ENCODE results near the gene SPATA16. TPM values are rescaled to one million over a fixed set of nuclear protein-coding genes. Genes with fewer than 3 reads are reported as not detected.

The SPATA16 gene
- total and polyA plus RNA-seq, 2 donors (not counting 1 experiment from before 2014, with no cell fraction given) = not detected

DNA sequence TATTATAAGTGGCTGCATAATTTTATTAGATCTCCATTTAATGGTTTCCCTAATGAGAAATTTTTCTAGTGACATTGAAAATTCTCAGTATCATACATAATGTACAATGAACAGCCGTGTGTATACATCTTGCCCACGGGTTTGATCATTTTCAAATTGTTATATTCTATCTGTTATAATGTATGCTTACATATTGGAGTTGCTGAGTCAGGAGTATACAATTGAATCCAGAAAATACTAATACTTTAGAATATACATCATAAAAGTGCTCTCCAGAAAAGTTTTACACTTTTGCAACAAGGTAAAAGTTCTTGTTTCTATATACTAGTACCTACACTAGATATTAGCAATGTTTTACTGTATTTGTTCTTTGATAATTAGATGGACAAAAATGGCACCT lies 82.8 kb downstream of the SPATA16 start:
- DNase-seq = no peak
- no peak overlapping the region for H2AFZ ChIP-seq (ENCODE audit: insufficient read depth, low read depth, low read length, poor library complexity, severe bottlenecking)
- H3K79me2 ChIP-seq (ENCODE audit: control insufficient read depth, insufficient read depth, low read length) = no peaks in the 10 kb centered on the region
- H3K4me2 ChIP-seq (replicated peaks; ENCODE audit: low read depth, low read length, poor library complexity, severe bottlenecking) = no peak overlapping the region
- H3K36me3 ChIP-seq (replicated peaks in 1 of 2; ENCODE audit: control extremely low read depth in 1 of 2, control insufficient read depth in 1 of 2, extremely low read depth in 1 of 2, insufficient read depth in 2 of 2, low read length in 1 of 2) = no peaks in the 10 kb centered on the region
- TF ChIP-seq EZH2 (IDR thresholded peaks at IDR 0.05; ENCODE audit: borderline replicate concordance, insufficient read depth, low read depth, low read length, poor library complexity, severe bottlenecking) (no peak), CTCF (IDR thresholded peaks at IDR 0.05) (no peak)
- ChIA-PET POLR2A (no interaction called here), CTCF (no interaction called here)
- H3K9me3 ChIP-seq (ENCODE audit: control extremely low read depth in 1 of 3, control insufficient read depth in 2 of 3, insufficient read depth in 1 of 3, low read length in 2 of 3) = peaks cover 0 to 2% (median 0%) of the 10 kb centered on the region in 3 donors
- H3K9ac ChIP-seq (ENCODE audit: low read length) = no peak overlapping the region
- Mint-ChIP-seq H3K27me3 (no peaks in the 10 kb centered on the region), H3K9me3 (ENCODE audit: insufficient read depth) (no peaks in the 10 kb centered on the region), H3K4me1 (peaks cover 2% of the 10 kb centered on the region), H3K27ac (no peak overlapping the region), H3K4me3 (no peak overlapping the region)
- no peaks in the 10 kb centered on the region for H4K20me1 ChIP-seq (ENCODE audit: control insufficient read depth, insufficient read depth, low read length, poor library complexity, severe bottlenecking)
- WGBS (ENCODE audit: insufficient coverage) = no CpG with 5 or more reads among the region's 2 CpGs
- no peak overlapping the region for H3K27ac ChIP-seq (ENCODE audit: low read length in 2 of 2)
- intact Hi-C loops (cut with micrococcal nuclease) = no loop called here
- no peaks in the 10 kb centered on the region for H3K4me1 ChIP-seq (ENCODE audit: control insufficient read depth in 2 of 2, insufficient read depth in 2 of 2, low read length in 2 of 2)
- H3K27me3 ChIP-seq (replicated peaks in 1 of 4; ENCODE audit: control extremely low read depth in 1 of 4, control insufficient read depth in 3 of 4, insufficient read depth in 4 of 4, low read length in 3 of 4) = no peaks in the 10 kb centered on the region
- no peak overlapping the region for H3K4me3 ChIP-seq (ENCODE audit: control extremely low read depth in 1 of 5, extremely low read depth in 1 of 5, insufficient read depth in 1 of 5, low read depth in 2 of 5, low read length in 4 of 5)
- ATAC-seq (ENCODE audit: low read depth) = no peak

- no CpG with 5 or more reads among the region's 2 CpGs for WGBS (ENCODE audit: insufficient coverage)
- no peak overlapping the region for H3K4me3 Mint-ChIP-seq
Observed at GRCh38 chr3:173055228-173055933, 85.7 kb downstream of the SPATA16 start.

More at GRCh38 chr3:173055228-173055933, 85.7 kb downstream of the SPATA16 start:
- H3K79me2 ChIP-seq (ENCODE audit: control insufficient read depth, insufficient read depth, low read length) = no peaks in the 10 kb centered on the region
- H3K4me2 ChIP-seq (replicated peaks; ENCODE audit: low read depth, low read length, poor library complexity, severe bottlenecking) = no peak overlapping the region
- Mint-ChIP-seq H3K27ac (no peak overlapping the region), H3K9me3 (ENCODE audit: insufficient read depth) (no peaks in the 10 kb centered on the region), H3K27me3 (no peaks in the 10 kb centered on the region), H3K4me1 (peaks cover 2% of the 10 kb centered on the region)
- DNase-seq (no peak), ATAC-seq (ENCODE audit: low read depth) (no peak)
- no peak overlapping the region for H2AFZ ChIP-seq (ENCODE audit: insufficient read depth, low read depth, low read length, poor library complexity, severe bottlenecking)
- H3K4me3 ChIP-seq (ENCODE audit: control extremely low read depth in 1 of 5, extremely low read depth in 1 of 5, insufficient read depth in 1 of 5, low read depth in 2 of 5, low read length in 4 of 5) = no peak overlapping the region
- TF ChIP-seq EZH2 (IDR thresholded peaks at IDR 0.05; ENCODE audit: borderline replicate concordance, insufficient read depth, low read depth, low read length, poor library complexity, severe bottlenecking) (no peak), CTCF (IDR thresholded peaks at IDR 0.05) (no peak)
- H4K20me1 ChIP-seq (ENCODE audit: control insufficient read depth, insufficient read depth, low read length, poor library complexity, severe bottlenecking) = no peaks in the 10 kb centered on the region
- H3K27me3 ChIP-seq (replicated peaks in 1 of 4; ENCODE audit: control extremely low read depth in 1 of 4, control insufficient read depth in 3 of 4, insufficient read depth in 4 of 4, low read length in 3 of 4) = no peaks in the 10 kb centered on the region
- no peaks in the 10 kb centered on the region for H3K36me3 ChIP-seq (replicated peaks in 1 of 2; ENCODE audit: control extremely low read depth in 1 of 2, control insufficient read depth in 1 of 2, extremely low read depth in 1 of 2, insufficient read depth in 2 of 2, low read length in 1 of 2)
- no peaks in the 10 kb centered on the region for H3K4me1 ChIP-seq (ENCODE audit: control insufficient read depth in 2 of 2, insufficient read depth in 2 of 2, low read length in 2 of 2)
- CTCF ChIA-PET = no interaction called here
- intact Hi-C loops (cut with micrococcal nuclease) = no loop called here
- POLR2A ChIA-PET = no interaction called here
- no peak overlapping the region for H3K9ac ChIP-seq (ENCODE audit: low read length)
- H3K27ac ChIP-seq (ENCODE audit: low read length in 2 of 2) = no peak overlapping the region
- H3K9me3 ChIP-seq (ENCODE audit: control extremely low read depth in 1 of 3, control insufficient read depth in 2 of 3, insufficient read depth in 1 of 3, low read length in 2 of 3) = peaks cover 0 to 2% (median 0%) of the 10 kb centered on the region in 3 donors

Measured in B cell (primary cell).